Glomerular endothelial cell (primary cell): ENCODE data around the gene CILP2. TPM values are rescaled to one million over a fixed set of nuclear protein-coding genes. Genes with fewer than 3 reads are reported as not detected.

Experiments
- DNase-seq: peaks from one replicate; pipeline ENCODE4 v3.0.0-alpha.2; 2011; ENCODE audit warnings: low read depth, low spot score; ENCODE audit errors: extremely low read depth
- total RNA-seq: library from RNA; depleted of rRNA; stranded (reverse); fragments of >200 nt; gene quantifications from 2 replicates; pipeline ENCODE4 v1.2.3, GENCODE V29; 2015

Gene CILP2
- total RNA-seq, 1 donor from 2014 or later = not detected

- DNase-seq = no peak
These were observed 8.2 kb upstream of the CILP2 start for GRCh38 chr19:19529783-19530422.

- DNase-seq = no peak
These were observed 7.7 kb upstream of the CILP2 start for GRCh38 chr19:19530423-19530804.

- DNase-seq = no peak
These were observed 7.2 kb upstream of the CILP2 start for GRCh38 chr19:19530889-19531288.

- DNase-seq = no peak
These were observed 5.9 kb upstream of the CILP2 start for GRCh38 chr19:19531951-19532805.

- no peak for DNase-seq
These were observed 5.0 kb upstream of the CILP2 start for GRCh38 chr19:19532806-19533701.

- no peak for DNase-seq
These were observed 4.2 kb upstream of the CILP2 start for GRCh38 chr19:19533841-19534240.

GRCh38 chr19:19534556-19535265 is 3.4 kb upstream of the CILP2 start:
- no peak for DNase-seq

- no peak for DNase-seq
These were observed 2.5 kb upstream of the CILP2 start for GRCh38 chr19:19535311-19536191.

- no peak for DNase-seq
These were observed 703 bp upstream of the CILP2 start for GRCh38 chr19:19537075-19538048.

- no peak for DNase-seq
These were observed 711 bp downstream of the CILP2 start for GRCh38 chr19:19538785-19539166.

GRCh38 chr19:19539698-19540063 is 1.6 kb downstream of the CILP2 start:
- no peak for DNase-seq

- DNase-seq = no peak
These were observed 2.1 kb downstream of the CILP2 start for GRCh38 chr19:19540064-19540714.

GRCh38 chr19:19540715-19541515 is 2.9 kb downstream of the CILP2 start:
- no peak for DNase-seq

GRCh38 chr19:19541616-19542015 is 3.6 kb downstream of the CILP2 start:
- no peak for DNase-seq

GRCh38 chr19:19542507-19542906 is 4.4 kb downstream of the CILP2 start:
- DNase-seq = no peak

- no peak for DNase-seq
These were observed 5.0 kb downstream of the CILP2 start for GRCh38 chr19:19543101-19543500.

- no peak for DNase-seq
These were observed 5.6 kb downstream of the CILP2 start for GRCh38 chr19:19543640-19544039.
